Hair follicle dermal papilla cell (primary cell): ENCODE data around the gene RXFP2. TPM values are rescaled to one million over a fixed set of nuclear protein-coding genes. Genes with fewer than 3 reads are reported as not detected.

Experiments used
- total RNA-seq: library from RNA; depleted of rRNA; stranded (reverse); fragments of >200 nt; gene quantifications from 2 replicates; pipeline ENCODE4 v1.2.3, GENCODE V29; 2012

RXFP2 gene
- not detected in 2 replicates for total RNA-seq

GRCh38 chr13:31739226-31739625 lies at the start of gene RXFP2:
TSS of gene RXFP2 (plus strand) at chr13:31739526. CDS start at chr13:31739613, 87 bp downstream.

